ENCODE measurements around the gene SWT1.
"Not testable (repeated sequence)": the region's sequence is repeated elsewhere in the genome, so short reads cannot be mapped to it uniquely, and the experiment has no call there.

Gene SWT1

GRCh38 chr1:185291159-185291558 lies 134.2 kb downstream of the SWT1 start:
- DNase-seq: no peak

GRCh38 chr1:185291652-185292051 lies 134.7 kb downstream of the SWT1 start:
- no peak for DNase-seq

GRCh38 chr1:185292237-185292636 lies 135.3 kb downstream of the SWT1 start:
- no peak for DNase-seq

- no peak for DNase-seq
These were observed 137.1 kb downstream of the SWT1 start for GRCh38 chr1:185293967-185294542.

- no peak for DNase-seq
These were observed 138.1 kb downstream of the SWT1 start for GRCh38 chr1:185295091-185295490.

- DNase-seq: no peak
These were observed 141.0 kb downstream of the SWT1 start for GRCh38 chr1:185297982-185298381.

- peak in 1 of 3 experiments; percentile 23 for DNase-seq
These were observed 143.2 kb downstream of the SWT1 start for GRCh38 chr1:185300152-185300551.

GRCh38 chr1:185305419-185305818 lies 148.5 kb downstream of the SWT1 start:
- no peak for DNase-seq

- DNase-seq: no peak
These were observed 151.2 kb downstream of the SWT1 start for GRCh38 chr1:185308126-185308525.

- DNase-seq: no peak
These were observed 152.6 kb downstream of the SWT1 start for GRCh38 chr1:185309566-185309965.

GRCh38 chr1:185311589-185312225 lies 154.7 kb downstream of the SWT1 start:
- no peak for DNase-seq

GRCh38 chr1:185312361-185313138 lies 155.6 kb downstream of the SWT1 start:
- no peak for DNase-seq

GRCh38 chr1:185314411-185314810 lies 157.4 kb downstream of the SWT1 start:
- DNase-seq: no peak

- peak in 1 of 3 experiments; percentile 60 for DNase-seq
These were observed 158.6 kb downstream of the SWT1 start for GRCh38 chr1:185315445-185316071.

- DNase-seq: peak; percentile 90 to 96 (median 93)
These were observed 159.4 kb downstream of the SWT1 start for GRCh38 chr1:185316163-185317033.

GRCh38 chr1:185317034-185317885 lies 160.3 kb downstream of the SWT1 start, which contains the start of gene IVNS1ABP:
IVNS1ABP (minus strand) TSS chr1:185317243; CDS start chr1:185309493, 7,750 bp downstream.
- peak; percentile 96 to 98 (median 98) for DNase-seq

GRCh38 chr1:185317886-185318310 lies 160.9 kb downstream of the SWT1 start:
- peak; percentile 68 to 86 (median 82) for DNase-seq

- peak in 2 of 3 experiments; percentile 30 to 63 for DNase-seq
These were observed 161.6 kb downstream of the SWT1 start for GRCh38 chr1:185318431-185319138.

- no peak for DNase-seq
These were observed 162.1 kb downstream of the SWT1 start for GRCh38 chr1:185319139-185319475.

- not testable (repeated sequence) for DNase-seq
These were observed 164.1 kb downstream of the SWT1 start for GRCh38 chr1:185321104-185321503.
